ENCODE data around the gene NYAP2.
A peak's percentile ranks its signal among the peaks of the same experiment; 100 is the strongest.

Gene NYAP2

GRCh38 chr2:225501022-225501421, 101.5 kb downstream of the NYAP2 start:
- DNase-seq (ENCODE audit: low read depth): no peak
- no peak overlapping the region for H3K4me3 ChIP-seq (ENCODE audit: low read length)
- TF ChIP-seq, protein P1, sequence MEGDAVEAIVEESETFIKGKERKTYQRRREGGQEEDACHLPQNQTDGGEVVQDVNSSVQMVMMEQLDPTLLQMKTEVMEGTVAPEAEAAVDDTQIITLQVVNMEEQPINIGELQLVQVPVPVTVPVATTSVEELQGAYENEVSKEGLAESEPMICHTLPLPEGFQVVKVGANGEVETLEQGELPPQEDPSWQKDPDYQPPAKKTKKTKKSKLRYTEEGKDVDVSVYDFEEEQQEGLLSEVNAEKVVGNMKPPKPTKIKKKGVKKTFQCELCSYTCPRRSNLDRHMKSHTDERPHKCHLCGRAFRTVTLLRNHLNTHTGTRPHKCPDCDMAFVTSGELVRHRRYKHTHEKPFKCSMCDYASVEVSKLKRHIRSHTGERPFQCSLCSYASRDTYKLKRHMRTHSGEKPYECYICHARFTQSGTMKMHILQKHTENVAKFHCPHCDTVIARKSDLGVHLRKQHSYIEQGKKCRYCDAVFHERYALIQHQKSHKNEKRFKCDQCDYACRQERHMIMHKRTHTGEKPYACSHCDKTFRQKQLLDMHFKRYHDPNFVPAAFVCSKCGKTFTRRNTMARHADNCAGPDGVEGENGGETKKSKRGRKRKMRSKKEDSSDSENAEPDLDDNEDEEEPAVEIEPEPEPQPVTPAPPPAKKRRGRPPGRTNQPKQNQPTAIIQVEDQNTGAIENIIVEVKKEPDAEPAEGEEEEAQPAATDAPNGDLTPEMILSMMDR (IDR thresholded peaks at IDR 0.05; ENCODE audit: insufficient read depth, low read depth, low read length, missing control alignments): no peak

GRCh38 chr2:225502971-225503370, 103.5 kb downstream of the NYAP2 start:
- H3K4me3 ChIP-seq (ENCODE audit: low read length): no peak overlapping the region
- DNase-seq (ENCODE audit: low read depth): no peak
- TF ChIP-seq, protein P1 (IDR thresholded peaks at IDR 0.05; ENCODE audit: insufficient read depth, low read depth, low read length, missing control alignments): no peak

DNA sequence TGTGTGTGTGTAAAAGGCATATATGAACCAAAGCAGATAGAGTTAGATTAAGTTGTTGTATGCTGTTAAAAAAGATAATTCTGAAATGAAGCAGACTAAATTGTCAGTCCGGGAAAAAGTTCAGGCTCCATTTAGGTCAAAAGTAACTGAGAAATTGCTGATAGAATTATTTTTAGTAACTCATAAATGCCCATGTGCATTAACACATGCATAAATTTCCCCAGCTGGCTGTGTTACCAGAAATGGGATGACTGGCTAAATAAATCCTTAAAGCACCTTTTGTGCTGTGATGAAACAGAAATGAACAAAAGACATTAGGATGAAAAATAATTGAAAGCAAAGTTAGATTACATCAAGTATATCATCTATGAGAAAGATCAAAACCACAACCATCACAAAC, 111.3 kb downstream of the NYAP2 start:
- TF ChIP-seq, protein P1 (IDR thresholded peaks at IDR 0.05; ENCODE audit: insufficient read depth, low read depth, low read length, missing control alignments): no peak
- DNase-seq (ENCODE audit: low read depth): no peak
- H3K4me3 ChIP-seq (ENCODE audit: low read length): no peak overlapping the region

DNA sequence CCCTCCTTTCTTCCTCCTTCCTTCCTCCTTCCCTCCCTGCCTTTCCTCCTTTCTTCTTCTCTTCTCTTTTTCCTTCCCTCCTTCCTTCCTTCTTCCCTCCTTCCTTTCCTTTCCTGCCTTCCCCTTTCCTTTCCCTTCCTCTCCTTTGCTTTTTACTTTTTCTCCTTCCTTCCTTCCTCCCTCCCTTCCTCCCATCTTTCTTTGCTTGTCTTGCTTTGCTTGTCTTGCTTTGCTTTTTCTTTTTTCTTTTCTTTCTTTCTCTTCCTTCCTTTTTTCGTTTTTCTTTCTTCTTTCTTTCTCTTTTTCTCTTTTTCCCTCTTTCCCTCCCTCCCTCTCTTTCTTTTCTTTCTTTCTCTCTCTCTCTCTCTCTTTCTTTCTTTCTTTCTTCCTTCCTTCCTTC, 113.0 kb downstream of the NYAP2 start:
- DNase-seq (ENCODE audit: low read depth): no peak
- TF ChIP-seq, protein P1 (IDR thresholded peaks at IDR 0.05; ENCODE audit: insufficient read depth, low read depth, low read length, missing control alignments): no peak
- no peak overlapping the region for H3K4me3 ChIP-seq (ENCODE audit: low read length)

DNA sequence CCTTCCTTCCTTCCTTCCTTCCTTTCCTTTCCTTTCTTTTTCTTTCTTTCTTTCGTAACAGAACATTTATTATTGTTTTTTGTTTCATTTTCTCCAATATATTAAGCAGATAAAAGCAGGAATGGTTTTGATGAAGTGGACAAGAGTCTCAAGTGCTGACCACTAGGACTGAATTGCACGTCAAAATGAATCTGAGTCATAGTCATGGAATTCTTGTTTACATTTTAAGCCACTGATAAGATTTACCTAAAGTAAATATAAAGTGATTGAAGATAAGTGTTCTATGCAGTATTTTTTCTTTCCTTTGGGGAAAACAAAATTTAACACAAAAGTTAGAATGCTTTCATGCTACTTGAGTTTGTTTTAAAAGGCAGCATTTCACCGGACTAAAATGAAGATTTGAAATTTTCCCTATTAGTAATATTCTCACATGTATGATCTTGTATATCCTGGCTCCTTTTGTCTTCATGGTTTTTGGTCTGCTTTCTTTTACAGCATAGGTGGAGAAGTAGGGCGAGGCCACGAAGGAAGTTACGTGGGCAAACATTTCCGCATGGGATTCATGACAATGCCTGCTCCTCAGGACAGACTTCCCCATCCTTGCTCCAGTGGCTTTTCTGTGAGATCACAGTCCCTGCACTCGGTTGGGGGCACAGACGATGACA, 113.5 kb downstream of the NYAP2 start:
- DNase-seq (ENCODE audit: low read depth): peak; percentile 13
- TF ChIP-seq, protein P1 (IDR thresholded peaks at IDR 0.05; ENCODE audit: insufficient read depth, low read depth, low read length, missing control alignments): no peak
- no peak overlapping the region for H3K4me3 ChIP-seq (ENCODE audit: low read length)

DNA sequence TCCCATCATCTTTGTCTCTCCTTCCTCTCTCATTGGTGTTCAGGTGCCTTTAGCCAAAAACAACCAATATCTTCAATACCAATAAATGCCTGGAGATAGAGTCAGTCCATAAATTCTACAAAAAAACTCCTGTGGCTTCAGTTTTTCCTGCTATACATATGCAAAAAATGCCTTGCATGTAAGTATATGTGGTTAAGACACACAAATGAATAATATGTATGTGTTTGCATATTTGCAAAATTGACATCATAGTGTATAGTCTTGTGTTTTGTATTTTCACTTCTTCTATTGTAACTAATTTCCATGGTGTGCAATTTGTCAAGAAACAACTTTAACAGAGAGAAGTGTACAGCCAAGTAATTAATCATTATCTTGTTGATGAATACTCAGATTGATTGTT, 115.5 kb downstream of the NYAP2 start:
- DNase-seq (ENCODE audit: low read depth): no peak
- TF ChIP-seq, protein P1 (IDR thresholded peaks at IDR 0.05; ENCODE audit: insufficient read depth, low read depth, low read length, missing control alignments): no peak
- no peak overlapping the region for H3K4me3 ChIP-seq (ENCODE audit: low read length)

DNA sequence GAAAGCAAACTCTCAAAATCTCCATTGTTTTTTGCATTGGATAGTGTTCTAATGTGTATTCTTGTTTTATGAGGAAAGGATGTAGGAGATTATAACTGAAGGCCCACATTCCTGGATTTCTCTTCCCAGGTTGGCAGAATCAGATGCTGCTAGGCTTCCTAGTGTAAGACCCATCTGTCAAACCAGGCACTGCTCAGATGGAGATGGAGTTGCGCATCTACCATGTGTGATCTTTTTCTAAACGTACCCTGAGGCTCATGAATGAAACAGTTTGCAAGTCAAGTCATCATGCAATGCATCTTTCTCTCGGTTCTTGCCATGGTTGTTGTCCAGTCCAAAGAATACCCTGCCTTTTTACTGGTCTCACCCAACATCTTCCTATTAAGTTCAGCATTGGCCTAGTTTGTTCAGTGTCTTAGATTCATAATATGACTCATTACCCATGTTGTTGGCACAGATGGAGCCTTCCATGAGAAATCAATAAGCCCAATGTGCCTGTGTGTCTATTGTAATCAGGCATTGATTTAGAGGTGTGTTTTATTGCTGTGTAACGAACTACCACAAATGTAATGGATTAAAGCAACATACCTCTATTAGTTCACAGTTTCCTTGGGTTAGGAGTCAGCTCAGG, 127.4 kb downstream of the NYAP2 start:
- H3K4me3 ChIP-seq (ENCODE audit: low read length): no peak overlapping the region
- TF ChIP-seq, protein P1 (IDR thresholded peaks at IDR 0.05; ENCODE audit: insufficient read depth, low read depth, low read length, missing control alignments): no peak
- no peak for DNase-seq (ENCODE audit: low read depth)
